Panc1 (cell line): ENCODE results near the gene CSHL1. TPM values are rescaled to one million over a fixed set of nuclear protein-coding genes. Genes with fewer than 3 reads are reported as not detected.

Experiments
- ATAC-seq: fragments of 200-7000 bp; cut with Tn5 transposase; 2 replicates; pipeline ENCODE4 v1.9.1; 2020; ENCODE audit warnings: mild to moderate bottlenecking, moderate library complexity
- BruUV-seq: library from RNA; stranded (reverse); fragments of 400-500 nt; replicated peaks from 2 replicates; lab custom pipeline; 2021; lab: Mats Ljungman, UMichigan
- CTCF ChIA-PET: fragments of 300-600 bp; sonication (Branson Sonifier 250); formaldehyde crosslinking; loops from one replicate; lab custom pipeline; 2022; ENCODE audit warnings: antibody characterized with exemption; lab: Charles Lee
- POLR2A ChIA-PET: fragments of 300-600 bp; sonication (Branson Sonifier 250); formaldehyde crosslinking; loops from one replicate; lab custom pipeline; 2022; ENCODE audit warnings: antibody characterized with exemption; lab: Charles Lee
- DNase-seq: peaks from one replicate; pipeline ENCODE4 v3.0.0-alpha.2; 2010; ENCODE audit warnings: low read depth, low spot score
- H3K27ac ChIP-seq: 2 replicates; pipeline ENCODE4 v1.5.1; 2011; ENCODE audit warnings: mild to moderate bottlenecking, low read length, inconsistent platforms
- H3K27me3 ChIP-seq: fragments of 200-500 bp; sonication (Bioruptor generic); 2 replicates; pipeline ENCODE4 v1.6.0; 2014; ENCODE audit warnings: low read length, inconsistent platforms; ENCODE audit not compliant: control insufficient read depth, insufficient read depth
- H3K36me3 ChIP-seq: fragments of 200-500 bp; sonication (Bioruptor generic); 2 replicates; pipeline ENCODE4 v1.5.1; 2014; ENCODE audit warnings: inconsistent platforms, mild to moderate bottlenecking, low read length, moderate library complexity; ENCODE audit not compliant: control insufficient read depth, insufficient read depth
- H3K4me1 ChIP-seq: 2 replicates; pipeline ENCODE4 v1.5.1; 2011; ENCODE audit warnings: inconsistent platforms, mild to moderate bottlenecking, low read length, moderate library complexity; ENCODE audit not compliant: control insufficient read depth, insufficient read depth
- H3K4me3 ChIP-seq, 2 experiments: 2 replicates each; pipeline ENCODE4 v1.5.1; 2011 to 2012; ENCODE audit warnings: low read depth in 2 of 2, low read length in 2 of 2, mild to moderate bottlenecking in 2 of 2, inconsistent platforms in 1 of 2, moderate library complexity in 1 of 2
- H3K9me3 ChIP-seq: fragments of 200-500 bp; sonication (Bioruptor generic); 2 replicates; pipeline ENCODE4 v1.5.1; 2014; ENCODE audit warnings: low read depth, mild to moderate bottlenecking, inconsistent platforms, low read length, moderate library complexity; ENCODE audit not compliant: control insufficient read depth, insufficient read depth
- CTCF ChIP-seq: fragments of 450-650 bp; IDR thresholded peaks from 2 replicates; pipeline ENCODE4 v1.5.1; 2017; ENCODE audit warnings: mild to moderate bottlenecking
- POLR2AphosphoS5 ChIP-seq: IDR thresholded peaks from 2 replicates; pipeline ENCODE4 v1.6.1; 2012; ENCODE audit warnings: mild to moderate bottlenecking, low read depth, low read length, moderate library complexity
- REST ChIP-seq, 2 experiments: IDR thresholded peaks; 2 replicates each; pipeline ENCODE4 v1.6.1; 2011 to 2012; ENCODE audit warnings: low read depth in 2 of 2, control low read depth in 1 of 2, low read length in 1 of 2, mild to moderate bottlenecking in 1 of 2, moderate library complexity in 1 of 2; ENCODE audit not compliant: insufficient read depth in 1 of 2
- SIN3A ChIP-seq: IDR thresholded peaks from 2 replicates; pipeline ENCODE4 v1.6.1; 2012; ENCODE audit warnings: low read depth, mild to moderate bottlenecking, low read length, moderate library complexity, borderline replicate concordance; ENCODE audit not compliant: insufficient read depth
- TCF7L2 ChIP-seq: IDR thresholded peaks from 2 replicates; pipeline ENCODE4 v1.6.1; 2011; ENCODE audit warnings: mild to moderate bottlenecking, low read depth, low read length, inconsistent platforms
- in situ Hi-C: cut with HindIII; loops from 2 replicates; pipeline ENCODE4 v1.10.0; 2016; ENCODE audit warnings: low sequenced_read_pairs, low pct_unique_long_range_greater_than_20kb
- intact Hi-C: fragments of 100-400 bp; cut with micrococcal nuclease; formaldehyde crosslinking; loops from one replicate; pipeline ENCODE4 v1.10.0; 2022; ENCODE audit not compliant: unreplicated experiment
- total RNA-seq: library from RNA; stranded (reverse); gene quantifications from one replicate; pipeline ENCODE4 v1.2.1, GENCODE V29; 2021; ENCODE audit not compliant: unreplicated experiment

Gene CSHL1
- total RNA-seq, 1 experiment from 2014 or later, result not detected

- H3K4me1 ChIP-seq, result no peaks in the 10 kb centered on the region
- BruUV-seq, result no TSS peak
- in situ Hi-C loops (no loop called here), intact Hi-C loops (no loop called here)
- TF ChIP-seq SIN3A (no peak), TCF7L2 (no peak), POLR2AphosphoS5 (no peak), CTCF (no peak), REST (IDR thresholded peaks at IDR 0.05; ENCODE audit: insufficient read depth in 1 of 2, low read depth in 2 of 2, low read length in 1 of 2) (no peak)
- no peaks in the 10 kb centered on the region for H3K36me3 ChIP-seq
- no peak overlapping the region for H3K27ac ChIP-seq
- H3K4me3 ChIP-seq, result no peak overlapping the region
- ATAC-seq (no peak), DNase-seq (no peak)
- POLR2A ChIA-PET, result no interaction called here
- CTCF ChIA-PET, result interaction anchor here (0.6 kb wide), 1 partner anchor 354 kb away, joined by 5 read pairs; no protein-coding TSS in a partner anchor
- H3K27me3 ChIP-seq, result no peaks in the 10 kb centered on the region
- no peaks in the 10 kb centered on the region for H3K9me3 ChIP-seq
Measured at GRCh38 chr17:63928172-63928666, 17.2 kb upstream of the CSHL1 start.

- Histone ChIP-seq H3K27ac (no peak overlapping the region), H3K36me3 (no peaks in the 10 kb centered on the region), H3K27me3 (no peaks in the 10 kb centered on the region), H3K4me1 (no peaks in the 10 kb centered on the region), H3K4me3 (no peak overlapping the region), H3K9me3 (no peaks in the 10 kb centered on the region)
- in situ Hi-C loops (no loop called here), intact Hi-C loops (no loop called here)
- TF ChIP-seq TCF7L2, result no peak
- TF ChIP-seq POLR2AphosphoS5, result no peak
- TF ChIP-seq REST (IDR thresholded peaks at IDR 0.05; ENCODE audit: insufficient read depth in 1 of 2, low read depth in 2 of 2, low read length in 1 of 2), result no peak
- TF ChIP-seq SIN3A, result no peak
- no peak for TF ChIP-seq CTCF
- POLR2A ChIA-PET, result no interaction called here
- no TSS peak for BruUV-seq
- DNase-seq, result no peak
- CTCF ChIA-PET, result interaction anchor here (0.6 kb wide), 1 partner anchor 354 kb away, joined by 5 read pairs; no protein-coding TSS in a partner anchor
- no peak for ATAC-seq
Measured at GRCh38 chr17:63927464-63928171, 16.6 kb upstream of the CSHL1 start.
